Activated naive CD4-positive, alpha-beta T cell treated with anti-CD3 and anti-CD28 coated beads for 36 hours (primary cell): ENCODE data around the gene TP53I13. TPM values are rescaled to one million over a fixed set of nuclear protein-coding genes. Genes with fewer than 3 reads are reported as not detected.

Source experiments
- CTCF ChIA-PET: fragments of 350-600 bp; sonication (Branson Sonifier 250); formaldehyde crosslinking; loops from one replicate; lab custom pipeline; 2021; ENCODE audit warnings: antibody characterized with exemption; lab: Charles Lee
- DNase-seq: peaks from one replicate; pipeline ENCODE4 v3.0.0-alpha.2; 2020
- H3K27ac Mint-ChIP-seq: one replicate; pipeline ENCODE4 v1.8.0; 2021; ENCODE audit warnings: mild to moderate bottlenecking, mixed read lengths
- H3K27me3 Mint-ChIP-seq: one replicate; pipeline ENCODE4 v1.8.0; 2021; ENCODE audit warnings: low read depth, mixed read lengths
- H3K36me3 Mint-ChIP-seq: one replicate; pipeline ENCODE4 v1.8.0; 2021; ENCODE audit warnings: low read depth, mixed read lengths
- H3K4me1 Mint-ChIP-seq: one replicate; pipeline ENCODE4 v1.8.0; 2021; ENCODE audit warnings: low read depth, mixed read lengths
- H3K4me3 Mint-ChIP-seq: one replicate; pipeline ENCODE4 v1.8.0; 2021; ENCODE audit warnings: mild to moderate bottlenecking, moderate library complexity, mixed read lengths
- H3K9me3 Mint-ChIP-seq: one replicate; pipeline ENCODE4 v1.8.0; 2021; ENCODE audit warnings: mixed read lengths
- intact Hi-C: fragments of 100-400 bp; cut with micrococcal nuclease; formaldehyde crosslinking; loops from one replicate; pipeline ENCODE4 v1.15.1; 2023
- total RNA-seq, 2 experiments: library from RNA; stranded (reverse); gene quantifications; one replicate each; pipeline ENCODE4 v1.2.3, GENCODE V29; 2021

The TP53I13 gene
- total RNA-seq, 2 experiments from 2014 or later = 30.9 to 37.2 TPM

DNA sequence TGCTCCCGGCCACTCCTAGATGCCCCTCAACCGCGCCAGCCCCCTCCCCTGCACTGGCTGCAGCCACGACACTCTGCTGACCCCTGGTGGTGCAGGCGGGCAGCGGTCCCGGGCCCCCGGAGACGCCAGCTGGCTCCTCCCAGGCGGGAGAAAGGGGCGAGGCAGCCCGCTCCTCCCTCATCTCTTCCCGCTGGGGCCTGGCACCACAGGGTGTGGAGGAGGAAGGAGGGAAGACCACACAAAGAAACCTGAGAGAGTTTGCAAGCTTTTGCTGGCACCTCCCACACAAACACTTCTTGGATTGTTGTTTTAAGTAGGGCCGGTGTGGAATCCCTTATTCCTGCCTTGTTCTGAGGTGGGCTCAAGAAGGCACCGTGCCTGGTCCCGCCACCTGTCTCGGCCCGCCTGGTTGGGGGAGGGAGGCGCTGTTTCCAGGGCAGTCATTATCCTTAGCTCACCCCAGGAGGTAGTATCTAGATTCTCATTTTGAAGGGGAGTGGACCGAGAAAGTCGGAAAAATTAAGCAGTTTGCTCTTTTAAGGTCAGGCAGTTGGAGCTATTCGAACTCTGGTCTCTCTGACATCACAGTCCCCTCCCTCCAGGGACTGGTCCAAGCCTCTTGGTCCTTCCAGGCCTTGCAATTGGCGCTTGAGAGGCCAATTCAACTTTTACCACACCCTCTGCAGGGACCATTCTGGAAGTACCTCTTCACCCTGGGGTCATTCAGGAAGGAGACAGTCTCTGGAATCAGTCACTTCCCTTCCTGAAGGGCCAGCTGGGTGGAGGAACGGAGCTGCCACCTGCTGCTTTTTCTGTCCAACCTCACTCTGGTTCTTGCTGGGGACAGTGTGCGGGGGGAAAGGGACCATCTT, 23.5 kb downstream of the TP53I13 start:
- Mint-ChIP-seq H3K27me3 (no peaks in the 10 kb centered on the region), H3K36me3 (peaks cover 2% of the 10 kb centered on the region), H3K9me3 (no peaks in the 10 kb centered on the region), H3K4me1 (peaks cover 52% of the 10 kb centered on the region), H3K27ac (peak overlapping the region; percentile 13), H3K4me3 (peak overlapping the region; percentile 83)
- DNase-seq = peak; percentile 87
- CTCF ChIA-PET = interaction anchor here (0.6 to 4.8 kb wide), 14 partner anchors 13 to 443 kb away, joined by 3 to 91 read pairs (median 4); partner anchors contain the start of genes ABHD15 and TP53I13
- intact Hi-C loops = loop anchor here (1.0 to 5.0 kb wide), 5 partner anchors 12 to 445 kb away; partner anchors contain the start of genes NUFIP2 and TP53I13

DNA sequence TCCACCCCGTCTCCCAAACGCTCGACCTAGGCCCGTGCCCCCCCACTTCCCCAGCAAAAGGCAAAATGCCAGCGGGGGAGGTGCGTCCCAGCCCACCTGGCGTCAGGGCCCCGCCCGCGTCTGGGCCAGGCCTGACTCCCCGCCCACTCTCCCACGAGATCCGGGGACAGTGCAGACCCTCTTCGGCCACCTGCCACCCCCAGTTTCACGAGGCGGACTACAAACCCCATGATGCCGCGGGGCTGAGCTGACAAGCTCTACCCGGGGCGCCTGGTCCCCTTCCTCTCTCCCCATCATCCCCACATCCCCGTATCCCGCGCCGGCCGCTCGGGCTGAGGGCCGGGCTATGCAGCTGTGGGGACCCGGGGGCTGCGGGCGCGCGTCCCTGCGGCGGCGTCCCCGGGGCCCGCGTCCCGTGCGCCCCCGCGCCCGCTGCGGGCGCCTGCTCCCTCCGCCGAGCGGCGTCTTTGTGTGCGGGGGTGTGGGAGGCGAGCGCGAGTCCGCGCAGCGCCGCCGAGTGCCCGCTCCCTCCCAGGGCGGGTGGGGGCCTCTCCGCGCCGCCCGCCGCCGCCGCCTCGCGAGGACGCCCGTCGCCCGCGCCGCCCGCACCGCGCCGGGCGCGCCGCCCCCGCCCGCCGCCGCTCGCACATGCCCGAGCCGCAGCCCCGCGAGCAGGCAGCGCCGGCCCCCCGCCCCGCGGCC, 24.5 kb downstream of the TP53I13 start, which contains the start of gene ANKRD13B:
ANKRD13B (plus strand) TSS at position 283 of the 702 bp plus-strand sequence. CDS start 490 bp downstream, outside the sequence.
- CTCF ChIA-PET = interaction anchor here (1.1 to 4.8 kb wide), 9 partner anchors 14 to 444 kb away, joined by 3 to 91 read pairs (median 14); partner anchors contain the start of gene TP53I13
- peak; percentile 49 for DNase-seq
- Mint-ChIP-seq H3K27ac (no peak within 1 kb of the TSS), H3K4me3 (peak within 1 kb of the TSS; percentile 83), H3K9me3 (no peaks in the 10 kb centered on the region), H3K36me3 (peaks cover 2% of the 10 kb centered on the region), H3K27me3 (no peaks in the 10 kb centered on the region), H3K4me1 (peaks cover 42% of the 10 kb centered on the region)
- intact Hi-C loops = loop anchor here (5.0 kb wide), 2 partner anchors 301 to 446 kb away; partner anchors contain the start of gene NUFIP2

DNA sequence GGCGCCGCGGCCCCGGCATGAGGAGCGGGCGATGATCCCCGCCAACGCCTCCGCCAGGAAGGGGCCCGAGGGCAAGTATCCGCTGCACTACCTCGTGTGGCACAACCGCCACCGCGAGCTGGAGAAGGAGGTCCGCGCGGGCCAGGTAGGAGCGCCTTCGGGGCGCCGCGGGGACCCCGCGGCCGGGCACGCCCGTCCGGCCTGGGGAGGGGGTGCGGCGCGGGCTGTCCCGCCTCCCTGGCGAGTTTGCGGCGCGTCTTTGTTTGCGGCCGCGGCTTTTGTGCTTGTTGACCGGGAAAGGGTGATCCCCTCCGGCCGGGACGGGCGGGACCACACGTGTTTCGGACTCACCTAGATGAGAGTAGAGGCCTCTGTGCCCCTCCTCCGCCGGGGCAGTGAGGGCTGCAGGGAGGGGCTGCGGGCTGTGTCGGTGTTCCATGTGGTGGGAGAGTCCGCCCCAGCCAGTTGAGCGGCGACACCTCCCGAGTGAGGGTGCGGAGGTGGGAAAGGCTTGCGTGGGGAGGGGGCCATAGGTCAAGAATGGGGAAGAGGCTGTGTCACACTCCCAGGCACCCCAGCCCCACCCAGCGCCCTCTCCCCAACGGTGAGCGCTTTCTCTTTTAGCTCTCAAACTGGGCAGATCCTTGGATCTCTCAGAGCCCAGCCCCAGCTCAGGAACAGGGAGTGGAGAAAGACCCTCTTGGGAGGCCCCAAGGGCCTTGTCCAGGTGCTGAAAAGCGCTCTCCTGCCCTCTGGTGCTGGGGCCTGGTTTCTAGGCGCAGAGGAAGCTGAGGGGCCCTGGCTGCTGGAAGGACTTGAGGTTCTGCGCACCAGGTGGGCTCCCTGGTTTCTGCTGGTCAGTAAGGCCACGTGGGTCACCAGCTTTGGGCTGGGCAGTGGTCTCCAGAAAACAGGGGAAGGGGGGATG, 25.4 kb downstream of the TP53I13 start:
- CTCF ChIA-PET = interaction anchor here (0.6 to 4.8 kb wide), 7 partner anchors 11 to 223 kb away, joined by 3 to 91 read pairs (median 14); no protein-coding TSS in a partner anchor
- DNase-seq = peak; percentile 61
- Mint-ChIP-seq H3K27me3 (no peaks in the 10 kb centered on the region), H3K27ac (no peak overlapping the region), H3K4me1 (peaks cover 39% of the 10 kb centered on the region), H3K36me3 (no peaks in the 10 kb centered on the region), H3K4me3 (peak overlapping the region; percentile 73), H3K9me3 (no peaks in the 10 kb centered on the region)
- intact Hi-C loops = loop anchor here (1.0 to 5.0 kb wide), 3 partner anchors 224 to 447 kb away; partner anchors contain the start of gene NUFIP2

- H3K36me3 Mint-ChIP-seq = no peaks in the 10 kb centered on the region
- H3K27me3 Mint-ChIP-seq = no peaks in the 10 kb centered on the region
- H3K4me3 Mint-ChIP-seq = peak overlapping the region; percentile 73
- H3K9me3 Mint-ChIP-seq = no peaks in the 10 kb centered on the region
- no peak for DNase-seq
- peaks cover 39% of the 10 kb centered on the region for H3K4me1 Mint-ChIP-seq
- no peak overlapping the region for H3K27ac Mint-ChIP-seq
- CTCF ChIA-PET = interaction anchor here (0.6 to 4.8 kb wide), 4 partner anchors 11 to 510 kb away, joined by 3 to 91 read pairs (median 30); no protein-coding TSS in a partner anchor
- intact Hi-C loops = loop anchor here (1.0 to 5.0 kb wide), 3 partner anchors 224 to 447 kb away; partner anchors contain the start of gene NUFIP2
These were observed 26.1 kb downstream of the TP53I13 start for GRCh38 chr17:29594519-29595090.

- no peaks in the 10 kb centered on the region for H3K27me3 Mint-ChIP-seq
- no peaks in the 10 kb centered on the region for H3K9me3 Mint-ChIP-seq
- peak overlapping the region; percentile 73 for H3K4me3 Mint-ChIP-seq
- H3K36me3 Mint-ChIP-seq = no peaks in the 10 kb centered on the region
- intact Hi-C loops = no loop called here
- CTCF ChIA-PET = interaction anchor here (0.6 to 4.8 kb wide), 4 partner anchors 10 to 509 kb away, joined by 3 to 91 read pairs (median 4); no protein-coding TSS in a partner anchor
- no peak for DNase-seq
- H3K27ac Mint-ChIP-seq = no peak overlapping the region
- H3K4me1 Mint-ChIP-seq = peaks cover 34% of the 10 kb centered on the region
These were observed 26.8 kb downstream of the TP53I13 start for GRCh38 chr17:29595107-29595942.

DNA sequence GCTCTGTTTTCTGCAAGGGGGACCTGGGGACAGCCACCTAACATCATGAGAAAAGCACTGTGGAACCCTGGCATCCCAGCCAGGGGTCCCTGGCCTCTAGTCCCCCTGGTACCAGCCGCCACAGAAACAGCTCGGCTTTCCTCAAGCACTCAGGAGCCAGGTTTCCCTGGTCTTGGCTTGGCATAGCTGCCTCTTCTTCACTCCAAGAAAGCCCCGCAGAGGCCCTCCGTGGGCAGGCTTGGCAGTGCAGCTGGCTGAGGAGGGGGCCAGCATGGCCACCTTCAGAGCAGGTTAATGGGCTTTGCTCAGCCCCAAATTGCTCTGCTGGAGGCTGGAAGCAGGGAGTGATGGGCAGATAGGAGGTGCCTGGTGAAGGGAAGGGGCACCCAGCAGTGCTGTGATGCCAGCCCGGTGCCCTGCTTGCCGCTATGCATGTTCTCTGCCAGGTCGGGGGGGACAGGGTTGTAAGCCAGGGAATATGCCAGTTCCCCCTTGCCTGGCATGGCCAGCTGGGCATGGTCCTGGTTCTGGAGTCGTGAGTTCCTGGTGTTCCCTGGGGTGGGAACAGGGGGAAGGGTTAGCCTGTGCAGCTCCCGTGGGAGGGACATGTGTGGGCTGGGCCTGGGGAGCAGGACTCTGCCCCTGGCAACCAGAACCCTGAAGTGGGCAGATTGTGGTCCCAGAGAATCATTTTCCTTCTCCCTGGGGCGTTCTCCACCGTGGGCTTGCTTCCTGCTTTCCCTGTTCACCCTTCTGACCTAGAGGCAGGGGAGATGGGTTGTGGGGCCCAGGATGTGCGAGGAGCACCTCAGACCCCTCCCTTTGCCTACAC, 27.7 kb downstream of the TP53I13 start:
- H3K27ac Mint-ChIP-seq = no peak overlapping the region
- intact Hi-C loops = no loop called here
- CTCF ChIA-PET = interaction anchor here (0.8 to 2.3 kb wide), 3 partner anchors 15 to 21 kb away, joined by 4 to 9 read pairs (median 5); no protein-coding TSS in a partner anchor
- no peaks in the 10 kb centered on the region for H3K9me3 Mint-ChIP-seq
- no peak overlapping the region for H3K4me3 Mint-ChIP-seq
- H3K4me1 Mint-ChIP-seq = peaks cover 25% of the 10 kb centered on the region
- no peak for DNase-seq
- no peaks in the 10 kb centered on the region for H3K27me3 Mint-ChIP-seq
- no peaks in the 10 kb centered on the region for H3K36me3 Mint-ChIP-seq

GRCh38 chr17:29596811-29597210, 28.3 kb downstream of the TP53I13 start:
- peaks cover 19% of the 10 kb centered on the region for H3K4me1 Mint-ChIP-seq
- no peaks in the 10 kb centered on the region for H3K36me3 Mint-ChIP-seq
- CTCF ChIA-PET = interaction anchor here (1.0 to 2.3 kb wide), 2 partner anchors 16 to 20 kb away, joined by 5 to 9 read pairs; no protein-coding TSS in a partner anchor
- intact Hi-C loops = no loop called here
- no peaks in the 10 kb centered on the region for H3K9me3 Mint-ChIP-seq
- no peak overlapping the region for H3K27ac Mint-ChIP-seq
- no peak for DNase-seq
- H3K4me3 Mint-ChIP-seq = no peak overlapping the region
- no peaks in the 10 kb centered on the region for H3K27me3 Mint-ChIP-seq

DNA sequence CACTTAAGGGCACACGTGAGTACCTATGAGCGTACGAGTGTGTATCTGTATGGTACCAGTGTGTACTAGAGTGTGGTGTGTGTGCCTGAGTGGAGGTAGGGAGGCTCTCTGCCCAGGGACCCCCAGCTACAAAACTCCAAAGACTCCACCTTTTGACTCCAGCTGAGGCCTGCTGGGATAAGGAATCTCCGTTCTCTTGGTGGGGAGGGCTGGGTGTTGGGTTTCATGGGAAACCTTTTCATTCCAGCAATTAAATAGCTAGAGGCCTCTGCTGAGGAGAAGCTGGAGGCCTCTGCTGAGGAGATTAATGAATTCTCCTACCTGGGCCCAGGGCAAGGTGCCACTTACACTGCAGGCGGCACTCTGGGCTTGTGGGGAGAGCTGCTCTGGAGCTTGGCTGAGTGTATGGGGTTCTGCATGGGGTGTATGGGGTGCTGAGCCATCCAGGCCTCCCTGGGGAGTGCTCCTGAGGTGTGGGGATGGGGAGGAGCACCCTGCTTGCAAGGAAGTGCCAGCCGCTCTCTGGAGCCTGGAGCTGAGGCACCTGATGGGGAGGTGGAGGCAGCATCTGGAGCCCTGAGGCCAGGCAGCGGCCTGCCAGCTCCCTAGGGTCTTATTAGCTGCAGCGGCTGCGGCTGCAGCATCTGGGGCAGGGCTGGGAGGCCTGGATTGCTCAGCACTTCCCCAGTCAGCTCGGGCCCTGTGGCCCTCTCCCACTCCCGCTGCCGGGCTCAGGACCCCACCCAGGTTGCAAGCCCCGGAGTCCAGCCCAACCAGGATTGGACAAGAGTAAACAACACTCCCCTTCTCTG, 29.1 kb downstream of the TP53I13 start:
- DNase-seq = no peak
- H3K27me3 Mint-ChIP-seq = no peaks in the 10 kb centered on the region
- H3K4me1 Mint-ChIP-seq = peaks cover 11% of the 10 kb centered on the region
- H3K4me3 Mint-ChIP-seq = no peak overlapping the region
- intact Hi-C loops = no loop called here
- no peaks in the 10 kb centered on the region for H3K9me3 Mint-ChIP-seq
- no peaks in the 10 kb centered on the region for H3K36me3 Mint-ChIP-seq
- no peak overlapping the region for H3K27ac Mint-ChIP-seq
- CTCF ChIA-PET = interaction anchor here (1.0 to 2.3 kb wide), 4 partner anchors 16 to 36 kb away, joined by 3 to 9 read pairs (median 4); no protein-coding TSS in a partner anchor

- Mint-ChIP-seq H3K27me3 (no peaks in the 10 kb centered on the region), H3K4me1 (no peaks in the 10 kb centered on the region), H3K9me3 (no peaks in the 10 kb centered on the region), H3K27ac (no peak overlapping the region), H3K4me3 (no peak overlapping the region), H3K36me3 (no peaks in the 10 kb centered on the region)
- intact Hi-C loops = no loop called here
- CTCF ChIA-PET = interaction anchor here (1.2 kb wide), 1 partner anchor 10 kb away, joined by 3 read pairs; no protein-coding TSS in a partner anchor
- no peak for DNase-seq
These were observed 34.7 kb downstream of the TP53I13 start for GRCh38 chr17:29603109-29603674.
